Stimulated activated CD8-positive, alpha-beta memory T cell treated with anti-CD3 and anti-CD28 coated beads, Interleukin-7, amount 100 ng/mL, for 48 hours (primary cell): ENCODE results near the gene MYLK2.

Experiments
- DNase-seq, 2 donors: peaks; one replicate each; pipeline ENCODE4 v3.0.0-alpha.2; 2020; ENCODE audit warnings: low read depth in 1 of 2; ENCODE audit errors: extremely low read depth in 1 of 2

MYLK2 gene

DNA sequence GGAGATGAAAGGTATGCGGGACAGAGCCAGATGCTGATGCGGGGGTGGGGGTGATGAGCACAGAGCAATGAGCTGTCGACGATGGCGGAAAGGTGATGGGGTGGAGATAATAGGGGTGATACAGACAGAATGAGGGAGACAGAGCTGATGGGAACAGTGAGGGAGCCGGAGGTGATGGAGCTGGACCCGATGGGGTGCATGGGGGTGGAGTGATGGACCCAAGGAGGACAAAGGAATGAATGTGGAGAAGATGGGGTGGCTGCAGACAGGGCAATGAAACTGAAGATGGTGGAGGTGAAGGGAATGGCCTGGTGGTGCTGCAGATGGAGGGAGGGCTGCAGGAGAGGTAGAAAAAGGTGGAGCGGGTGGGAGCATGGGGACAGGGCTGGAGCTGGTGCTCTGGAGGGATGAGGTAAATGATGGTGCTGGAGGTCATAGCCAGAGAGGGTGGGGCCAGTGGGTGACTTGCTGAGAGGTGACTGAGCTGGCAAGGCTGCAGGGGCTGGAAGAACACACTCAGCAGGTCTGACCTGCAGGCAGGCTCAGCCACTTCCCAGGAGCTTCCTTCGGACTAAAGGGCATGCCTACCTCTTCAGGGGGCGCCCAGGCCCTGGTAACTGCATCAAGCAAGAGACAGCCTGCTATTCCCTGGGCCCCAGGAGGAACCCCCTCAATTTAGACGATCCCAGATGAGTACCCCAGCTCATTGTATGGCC is 32.2 kb downstream of the MYLK2 start:
- DNase-seq: no peak

DNA sequence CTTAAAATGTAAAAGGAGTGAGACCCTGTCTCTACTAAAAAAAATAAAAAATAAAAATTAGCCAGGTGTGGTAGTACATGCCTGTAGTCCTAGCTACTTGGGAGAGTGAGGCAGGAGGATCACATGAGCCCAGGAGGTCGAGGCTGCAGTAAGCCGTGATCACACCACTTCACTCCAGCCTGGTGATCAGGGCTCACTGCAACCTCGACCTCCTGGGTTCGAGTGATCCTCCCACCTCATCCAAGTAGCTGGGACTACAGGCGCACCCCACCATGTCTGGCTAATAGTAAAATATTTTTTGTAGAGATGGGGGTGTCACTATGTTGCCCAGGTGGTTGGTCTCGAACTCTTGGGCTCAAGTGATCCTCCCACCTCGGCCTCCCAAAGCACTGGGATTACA is 34.3 kb downstream of the MYLK2 start:
- no peak for DNase-seq

DNA sequence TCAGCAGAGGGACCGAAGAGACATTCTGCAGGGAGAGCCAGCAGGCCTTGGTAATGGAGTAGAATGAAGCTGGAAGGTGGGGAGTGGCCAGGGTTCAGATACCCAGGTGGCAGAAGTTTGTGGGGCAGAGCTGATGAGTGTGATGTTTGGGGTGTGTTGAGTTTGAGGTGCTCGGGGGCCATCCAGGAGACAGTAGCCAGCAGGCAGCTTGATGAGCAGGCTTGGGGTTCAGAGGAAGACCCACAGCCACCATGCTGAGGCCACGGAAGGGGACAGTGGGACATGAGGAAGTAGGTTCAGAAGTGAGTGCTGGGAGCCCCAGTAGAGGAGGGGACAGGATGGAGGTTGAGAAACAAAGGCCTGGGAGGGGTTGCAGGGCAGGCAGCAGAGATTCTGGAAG is 37.4 kb downstream of the MYLK2 start:
- no peak for DNase-seq

DNA sequence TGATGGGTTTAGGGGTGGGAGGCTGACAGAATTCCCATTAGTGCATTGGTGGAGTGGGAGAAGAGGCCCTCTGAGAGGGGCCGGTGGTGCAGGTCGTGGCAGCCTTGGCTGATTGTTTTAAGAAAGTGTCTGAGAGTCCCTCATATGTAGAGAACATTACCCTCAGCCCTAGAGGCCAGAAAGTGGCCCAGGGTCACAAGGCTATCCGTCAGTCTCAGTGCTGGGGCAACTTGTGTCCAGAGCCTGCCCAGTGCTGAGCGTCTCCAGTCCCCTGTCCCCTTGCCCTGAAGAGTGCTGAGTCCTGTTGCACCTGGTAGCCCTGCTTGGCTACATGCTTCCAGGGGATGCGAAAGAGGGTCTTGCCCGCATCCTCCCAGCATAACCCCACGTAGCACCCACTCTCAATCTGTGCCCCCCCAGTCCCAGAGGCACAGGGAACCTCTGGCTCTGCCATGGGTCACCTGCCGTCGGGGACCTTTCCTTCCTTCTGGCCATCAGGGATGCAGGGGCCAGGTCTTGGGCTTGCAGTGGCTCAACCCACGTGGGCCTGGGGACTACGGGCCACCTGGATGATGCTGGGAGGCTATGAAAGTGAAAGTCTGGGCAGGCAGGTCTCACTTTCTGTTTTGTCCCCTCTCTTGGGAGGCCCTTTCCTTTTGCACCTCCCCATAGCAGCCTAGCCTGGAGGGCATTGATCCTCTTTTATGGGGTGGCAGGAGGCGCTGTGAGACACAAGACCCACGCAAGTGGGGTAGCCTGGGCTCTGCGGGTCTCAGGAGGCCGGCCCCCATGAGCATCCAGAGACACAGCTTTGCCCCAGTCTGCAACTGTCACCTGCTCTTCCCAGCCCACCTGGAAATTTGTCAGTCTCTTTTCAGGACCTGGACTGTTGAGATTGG is 39.0 kb downstream of the MYLK2 start:
- DNase-seq: no peak

DNA sequence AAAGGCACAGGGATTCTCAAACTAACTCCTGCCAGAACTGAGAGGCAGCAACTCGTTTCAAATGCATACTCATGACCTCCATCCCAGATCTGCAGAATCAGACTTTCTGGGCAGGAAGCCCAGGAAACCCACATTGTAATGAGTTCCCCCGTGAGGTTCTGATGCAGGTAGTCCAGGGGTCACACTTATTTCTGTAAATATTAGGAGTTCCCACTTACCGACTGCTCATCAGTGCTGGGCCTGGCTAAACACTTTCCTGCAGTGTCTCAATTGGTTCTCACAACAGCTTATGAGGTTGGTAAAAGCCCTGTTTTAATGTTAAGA is 39.6 kb downstream of the MYLK2 start:
- DNase-seq: no peak

DNA sequence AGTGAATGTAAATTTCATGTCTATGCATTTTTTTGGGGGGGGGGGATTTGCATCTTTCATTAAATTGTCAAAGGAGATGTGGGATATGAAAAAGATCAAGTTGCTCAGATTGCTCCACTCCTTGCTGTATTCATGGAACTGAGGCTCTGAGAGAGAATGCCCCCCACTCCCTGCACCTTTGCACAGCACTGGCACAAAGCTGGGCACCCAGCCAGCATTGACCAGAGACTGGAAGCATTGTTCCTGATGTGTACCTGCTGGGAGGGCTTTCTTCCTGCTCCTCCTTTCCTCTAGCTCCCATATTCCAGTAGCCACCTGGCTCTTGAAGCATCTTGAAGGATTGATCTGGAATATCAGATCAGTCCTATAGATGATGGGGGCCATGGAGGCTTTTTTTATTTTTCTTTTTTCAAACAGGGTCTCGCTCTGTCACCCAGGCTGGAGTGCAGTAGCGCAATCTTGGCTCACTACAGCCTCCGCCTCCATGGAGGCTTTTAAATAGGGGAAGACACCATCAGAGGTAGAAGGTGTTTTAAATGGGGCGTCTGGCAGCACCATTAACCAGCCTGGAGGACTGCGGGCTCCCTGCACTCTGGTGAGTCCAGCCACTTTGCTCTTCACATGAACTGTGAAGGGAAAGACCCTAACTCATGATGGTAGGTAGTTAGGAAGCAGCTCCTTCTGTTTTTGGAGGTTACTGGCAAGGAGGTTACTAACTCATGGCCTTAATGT is 40.3 kb downstream of the MYLK2 start:
- DNase-seq: no peak

DNA sequence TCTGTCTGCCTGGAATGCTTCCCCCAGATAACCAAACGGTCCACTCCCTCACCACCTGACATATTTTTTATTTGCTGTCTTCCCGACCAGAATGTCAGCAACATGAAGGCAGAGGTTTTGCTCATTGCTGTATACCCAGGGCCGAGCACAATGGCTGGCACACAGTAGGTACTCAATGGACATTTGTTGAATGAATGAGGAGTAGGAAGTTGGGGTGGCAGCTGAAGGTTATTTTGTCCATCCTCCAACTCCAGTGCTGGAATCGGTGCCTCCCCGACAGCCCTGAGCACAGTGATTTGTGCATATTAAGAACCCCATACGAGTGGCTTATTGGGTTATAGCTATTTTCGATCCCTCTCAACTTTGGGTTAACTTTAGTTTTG is 40.8 kb downstream of the MYLK2 start:
- DNase-seq: no peak

DNA sequence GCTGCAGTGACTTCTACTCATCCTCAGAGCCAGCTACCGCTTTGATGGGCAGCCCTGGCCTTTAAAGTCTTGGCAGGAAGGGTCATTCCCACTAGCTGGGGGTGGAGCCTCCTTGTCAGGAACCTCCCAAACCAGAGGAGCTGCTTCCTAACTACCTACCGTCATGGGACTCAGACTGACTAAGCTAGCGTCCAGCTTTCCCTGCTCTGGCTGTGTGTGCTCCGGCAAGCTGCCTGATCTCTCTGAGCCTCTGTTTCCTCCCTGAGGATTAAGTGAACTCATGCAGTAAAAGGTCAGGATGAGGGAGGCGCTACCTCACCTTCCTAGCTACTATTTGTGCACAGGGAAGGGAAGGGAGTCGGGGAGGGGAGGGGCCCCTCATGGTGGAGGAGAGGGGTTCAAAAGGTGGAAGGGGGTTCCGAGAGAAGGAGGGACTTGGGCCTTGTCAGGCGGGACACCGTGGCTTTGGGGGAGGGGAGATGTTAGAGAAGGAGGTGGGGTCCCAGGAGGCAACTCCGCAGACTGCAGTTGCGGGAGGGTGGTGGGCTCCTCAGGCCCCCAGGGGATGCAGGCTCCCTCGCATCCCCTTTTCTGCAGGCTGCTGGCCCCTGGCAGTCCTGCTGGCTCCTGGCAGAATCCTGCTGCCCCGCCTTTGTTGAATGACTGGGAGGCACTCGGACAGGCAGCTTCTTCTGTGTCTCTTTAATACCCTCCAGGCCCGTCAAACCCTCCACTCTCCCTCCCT is 41.4 kb downstream of the MYLK2 start:
- DNase-seq: no peak

DNA sequence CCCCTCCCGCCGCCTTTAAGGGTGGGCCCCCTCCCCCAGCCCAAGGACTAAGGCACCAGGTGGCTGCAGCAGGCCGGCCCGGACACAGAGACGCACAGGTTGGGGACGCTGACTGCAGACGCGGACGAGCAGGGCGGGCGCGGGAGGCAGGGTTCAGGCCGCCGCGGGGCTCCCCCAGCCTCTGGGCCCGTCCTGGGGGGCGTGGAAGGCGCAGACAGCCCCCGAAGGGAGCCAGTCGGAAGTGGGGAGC is 41.9 kb downstream of the MYLK2 start:
- no peak for DNase-seq

DNA sequence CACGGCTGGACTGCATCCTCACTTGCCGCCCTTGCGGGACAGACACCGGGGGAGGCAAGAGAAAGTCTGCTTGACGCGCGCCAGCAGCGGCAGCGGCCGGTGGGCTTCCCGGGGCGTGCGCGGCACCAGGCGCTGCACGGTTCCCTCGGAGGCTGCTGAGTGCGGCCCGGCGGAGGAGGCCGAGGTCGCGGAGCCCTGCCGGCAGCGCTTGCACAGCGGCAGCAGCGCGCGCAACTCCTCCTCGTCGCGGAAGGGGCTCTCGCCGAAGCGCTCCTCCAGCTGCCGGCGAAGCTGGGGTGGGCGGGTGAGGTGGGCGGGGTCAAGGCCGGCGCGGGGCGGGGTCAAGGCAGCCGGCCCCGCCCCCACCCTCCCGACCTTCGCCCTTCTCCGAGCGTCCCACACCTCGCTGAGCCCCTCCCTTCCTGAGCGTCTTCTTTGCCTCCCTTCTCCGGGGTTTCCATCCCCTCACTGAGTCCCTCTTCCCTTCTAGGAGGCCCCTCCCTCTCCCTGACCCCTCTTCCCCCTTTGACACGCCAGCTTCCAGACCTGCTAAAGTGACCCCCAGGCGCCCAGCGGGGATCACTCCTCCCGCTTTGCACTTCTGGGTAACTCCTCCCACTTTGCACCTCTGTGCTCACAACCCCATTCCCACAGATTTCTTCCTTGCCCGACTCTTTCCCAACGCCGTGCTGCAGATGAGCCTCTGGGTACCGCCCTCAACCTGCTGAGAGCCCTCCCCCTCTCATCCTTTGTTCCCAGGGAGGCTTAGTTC is 42.4 kb downstream of the MYLK2 start:
- DNase-seq: peak; percentile 39 to 61

DNA sequence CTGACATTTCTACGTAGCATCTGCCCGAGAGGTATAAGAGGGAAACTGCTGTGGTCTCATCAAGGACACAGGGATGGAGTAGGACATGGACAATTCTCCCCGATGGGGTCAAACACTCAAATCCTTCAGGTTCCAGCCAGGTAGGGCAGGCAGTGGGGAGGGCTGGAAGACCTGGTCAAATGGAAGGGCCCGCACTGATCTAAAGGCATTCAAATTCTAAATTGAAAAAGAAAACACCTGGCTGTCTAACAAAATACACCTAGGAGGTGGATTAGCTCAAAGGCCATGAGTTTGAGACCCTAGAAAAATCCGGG is 43.0 kb downstream of the MYLK2 start:
- no peak for DNase-seq

DNA sequence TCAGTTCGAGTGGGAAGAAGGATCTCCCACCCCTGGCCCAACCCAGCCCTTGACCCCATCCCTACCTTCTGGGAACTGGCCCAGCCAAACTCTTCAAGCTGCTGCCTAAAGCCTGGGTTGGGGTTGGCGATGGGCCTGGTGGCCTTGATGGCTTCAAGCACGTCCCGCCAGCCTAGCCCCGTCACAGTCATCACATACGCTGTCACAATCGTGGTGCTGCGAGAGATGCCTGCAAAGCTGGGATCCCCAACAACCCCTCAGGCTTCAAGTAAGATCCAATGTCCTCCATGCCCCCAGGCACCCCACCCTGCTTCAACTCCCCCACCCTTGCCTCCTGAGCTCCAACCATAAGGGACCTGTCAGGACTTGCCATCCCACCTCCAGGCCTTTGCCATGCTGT is 43.4 kb downstream of the MYLK2 start:
- no peak for DNase-seq

DNA sequence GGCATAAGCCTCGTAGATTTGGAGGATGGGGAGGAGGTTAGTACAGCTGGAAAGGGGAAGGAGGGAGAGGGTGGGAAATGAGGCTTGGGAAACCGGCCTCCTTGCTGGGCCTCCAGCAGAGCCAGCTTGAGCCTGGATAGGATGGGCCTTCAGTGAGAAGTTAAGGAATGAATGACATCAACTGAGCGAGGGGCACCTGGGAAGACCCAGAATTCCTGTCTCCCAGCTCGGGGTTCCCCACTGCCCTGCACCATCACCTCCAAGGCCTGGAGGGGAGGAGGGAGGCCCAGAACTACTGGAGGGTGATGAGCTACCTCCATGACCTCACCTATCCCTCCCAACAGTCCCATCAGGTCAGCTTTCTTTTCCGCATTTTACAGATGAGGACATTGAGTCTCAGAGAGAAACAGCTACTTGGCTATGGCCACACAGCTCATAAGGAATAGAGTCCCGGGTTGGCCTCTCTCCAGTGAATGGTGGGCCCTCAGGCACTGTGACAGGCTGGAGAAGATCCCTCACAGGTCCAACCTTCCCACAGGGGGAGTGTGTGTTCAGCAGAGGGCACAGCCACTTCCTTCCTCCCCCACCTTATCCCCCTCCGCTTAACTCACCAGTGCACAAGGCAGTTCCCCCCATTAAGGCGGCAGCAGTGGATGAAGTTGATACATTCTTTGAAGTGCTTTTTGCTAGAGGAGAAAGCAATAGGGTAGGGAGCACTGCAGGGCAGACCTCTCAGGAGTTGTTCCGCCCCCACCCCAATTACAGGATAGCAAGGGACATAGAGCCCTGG is 44.3 kb downstream of the MYLK2 start:
- DNase-seq: no peak

DNA sequence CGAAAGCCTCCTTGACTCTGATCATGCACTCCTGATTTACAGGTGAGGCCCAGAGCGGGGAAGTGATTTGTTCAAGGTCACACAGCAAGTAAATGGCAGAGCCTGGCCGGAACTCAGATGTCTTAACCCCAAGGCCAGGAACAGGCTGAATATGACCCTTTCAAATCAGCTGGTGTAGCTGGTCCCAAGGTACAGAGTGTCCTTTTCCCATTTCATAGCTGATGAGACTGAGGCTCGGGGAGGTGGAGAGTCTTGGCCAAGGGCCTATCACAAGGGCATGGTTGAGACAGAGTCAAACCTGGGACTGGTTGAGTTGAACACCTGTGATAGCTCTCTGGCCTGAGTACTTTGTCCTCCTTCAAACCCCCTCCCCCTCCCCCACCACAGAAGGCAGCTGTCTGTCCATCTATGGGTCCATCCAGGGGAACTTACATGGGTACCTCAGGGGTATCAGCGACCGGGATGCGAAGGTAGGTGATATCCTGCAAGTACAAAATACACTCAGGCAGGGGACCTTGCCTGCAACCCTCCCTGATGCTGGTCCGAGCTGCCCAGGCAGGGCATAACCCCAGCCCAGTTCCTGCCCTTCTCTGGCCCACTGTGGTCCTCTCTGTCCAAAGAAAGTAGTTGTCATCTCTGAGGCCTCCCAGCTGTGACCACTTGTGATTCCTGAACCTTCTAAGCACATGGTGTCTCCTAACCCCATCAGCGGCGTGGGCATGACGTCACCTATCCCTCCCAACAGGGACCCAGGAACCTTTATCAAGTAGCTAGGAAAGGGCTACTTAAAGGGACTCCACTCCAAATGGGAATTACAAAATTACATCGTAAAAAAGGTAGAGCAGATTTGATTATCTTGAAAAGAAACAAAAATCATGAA is 45.6 kb downstream of the MYLK2 start:
- DNase-seq: no peak

DNA sequence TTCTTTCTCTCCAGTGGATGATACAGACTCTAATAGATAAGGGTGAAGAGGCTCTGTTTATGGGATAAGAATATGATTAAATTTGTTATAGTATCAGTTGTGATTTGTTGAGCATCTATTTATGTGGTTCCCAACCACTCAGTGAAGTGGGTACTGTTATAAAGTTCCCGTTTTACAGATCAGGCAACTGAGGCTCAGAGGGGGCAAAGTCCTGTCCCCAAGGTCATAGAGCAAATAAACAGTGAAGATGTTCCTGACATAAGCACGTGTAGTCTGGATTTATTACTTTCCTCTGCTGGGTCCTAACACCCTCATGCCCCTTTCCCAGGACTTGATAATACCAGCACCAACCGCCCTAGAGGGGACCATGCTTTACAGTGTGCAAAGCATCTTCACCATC is 47.1 kb downstream of the MYLK2 start:
- no peak for DNase-seq

DNA sequence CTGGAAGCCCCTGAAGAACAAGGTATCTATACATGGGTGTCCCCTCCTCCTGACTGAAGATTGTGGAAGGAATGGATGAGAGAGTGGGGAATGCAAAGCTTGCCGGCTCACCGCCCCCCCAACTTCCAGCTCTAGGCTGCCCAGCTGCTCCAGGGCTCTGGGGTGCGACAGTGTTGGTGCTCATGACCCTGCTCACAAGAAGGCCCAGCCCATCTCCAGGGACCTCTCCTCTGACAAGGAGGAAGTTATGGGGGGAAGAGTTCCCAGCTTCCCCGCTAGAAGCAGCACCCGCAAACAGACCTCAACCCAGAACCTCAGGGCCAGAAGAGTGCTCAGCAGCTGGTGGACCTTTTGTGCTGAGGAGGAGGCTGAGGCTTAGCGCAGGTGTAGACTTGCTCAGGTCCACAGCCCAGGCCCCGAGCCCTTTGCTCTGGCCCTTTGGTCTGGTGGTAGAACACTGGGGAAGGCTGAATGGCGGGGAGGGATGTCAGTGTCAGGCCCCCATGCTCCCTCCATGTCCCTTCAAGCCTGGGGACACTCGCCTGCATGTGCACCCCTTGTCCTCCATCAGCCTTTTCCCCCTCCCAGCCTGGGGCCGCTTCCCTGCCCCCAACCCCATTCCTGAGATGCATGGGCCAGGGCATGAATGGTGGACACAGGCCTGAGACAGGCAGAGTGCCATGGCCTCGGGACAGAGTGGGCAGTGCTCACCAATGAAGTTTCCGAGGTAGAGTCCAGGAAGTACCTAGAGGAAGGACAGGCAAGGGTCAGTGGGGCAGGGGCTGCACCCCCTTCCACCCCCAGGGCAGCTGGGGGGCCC is 49.9 kb downstream of the MYLK2 start:
- DNase-seq: no peak

DNA sequence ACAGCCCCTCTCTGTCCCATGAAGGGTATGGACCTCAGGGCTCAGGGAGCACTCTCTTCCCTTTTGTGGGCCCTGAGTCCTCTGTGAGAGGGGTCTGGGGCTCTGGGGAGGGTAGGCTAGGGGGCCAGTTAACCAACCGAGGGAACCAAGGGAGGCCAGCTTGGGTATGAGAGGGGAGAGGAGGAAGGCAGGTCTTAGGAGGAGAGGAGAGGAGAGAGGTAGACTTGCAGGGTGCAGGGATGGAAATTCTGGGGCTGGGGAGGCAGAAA is 50.5 kb downstream of the MYLK2 start:
- no peak for DNase-seq

DNA sequence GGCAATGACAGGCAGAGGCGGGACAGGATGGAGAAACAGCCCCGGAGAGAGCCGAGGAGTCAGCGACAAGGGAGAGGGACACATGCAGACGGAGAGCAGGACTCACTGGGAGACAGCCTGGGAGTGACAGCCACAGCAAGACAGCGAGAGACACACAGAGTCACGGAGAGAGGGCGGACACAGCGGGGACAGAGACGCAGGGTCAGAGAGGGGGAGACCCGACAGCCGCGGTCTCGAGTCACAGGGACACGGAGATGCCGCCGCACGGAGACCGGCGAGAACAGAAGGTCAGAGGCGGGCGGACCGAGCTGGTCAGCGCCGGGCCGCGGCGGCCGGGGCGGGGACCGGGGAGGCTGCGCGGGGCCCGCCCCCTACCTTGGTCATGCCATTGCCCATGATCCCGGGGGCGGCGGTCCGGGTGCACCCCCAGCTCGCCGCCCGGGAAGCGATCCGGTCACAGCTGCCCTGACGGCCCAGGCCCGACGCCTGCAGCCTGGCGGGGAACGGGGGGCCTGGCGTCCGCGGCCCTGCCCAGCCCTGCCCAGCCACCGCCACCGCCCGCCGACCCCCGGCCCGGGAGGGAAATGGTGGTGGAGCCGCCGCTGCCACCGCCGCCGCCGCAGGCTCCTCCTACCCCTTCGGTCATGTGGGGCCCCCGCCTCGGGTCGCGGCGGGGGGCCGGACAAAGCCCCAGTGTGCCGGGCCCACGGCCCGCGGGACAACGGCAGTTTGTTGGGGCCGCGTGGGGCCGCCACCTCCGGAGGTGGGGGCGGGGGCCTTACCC is 51.0 kb downstream of the MYLK2 start, which contains the start of the genes DUSP15 and TTLL9:
DUSP15 (minus strand) TSS at position 586 of the 784 bp plus-strand sequence; CDS start at position 396, 190 bp downstream.
TTLL9 (plus strand) TSS at position 693 of the 784 bp plus-strand sequence. CDS start 493 bp downstream, outside the sequence.
- no peak for DNase-seq
